Measurements from ENCODE around the gene BPIFB2. TPM values are rescaled to one million over a fixed set of nuclear protein-coding genes. Genes with fewer than 3 reads are reported as not detected.

The BPIFB2 gene
- polyA plus RNA-seq, 1 donor (not counting 4 experiments of a cell fraction or from before 2014, with no cell fraction given): not detected

GRCh38 chr20:32980131-32980941, 27.2 kb upstream of the BPIFB2 start:
- no peak overlapping the region for H3K4me2 ChIP-seq (ENCODE audit: control insufficient read depth, extremely low read depth, insufficient read depth, low read depth, low read length)
- H3K4me1 ChIP-seq (ENCODE audit: control insufficient read depth, extremely low read depth, insufficient read depth, low read length): no peaks in the 10 kb centered on the region
- no peak overlapping the region for H2AFZ ChIP-seq (ENCODE audit: control insufficient read depth, low read length)
- H3K79me2 ChIP-seq (ENCODE audit: control insufficient read depth, insufficient read depth, low read length): no peaks in the 10 kb centered on the region
- H3K4me3 ChIP-seq (ENCODE audit: control insufficient read depth in 2 of 3, extremely low read depth in 1 of 3, insufficient read depth in 2 of 3, low read depth in 1 of 3, low read length in 3 of 3): no peak overlapping the region
- H3K36me3 ChIP-seq (ENCODE audit: control insufficient read depth in 2 of 2, extremely low read depth in 1 of 2, insufficient read depth in 2 of 2, low read length in 2 of 2): no peaks in the 10 kb centered on the region
- no peak for TF ChIP-seq EZH2 (IDR thresholded peaks at IDR 0.05; ENCODE audit: low read length)
- TF ChIP-seq CTCF (optimal IDR thresholded peaks at IDR 0.05 in 1 of 3, IDR thresholded peaks at IDR 0.05 in 1 of 3, conservative IDR thresholded peaks at IDR 0.05 in 1 of 3; ENCODE audit: extremely low read depth in 1 of 3, insufficient read depth in 2 of 3, low read length in 3 of 3): no peak
- H3K27ac ChIP-seq (ENCODE audit: control insufficient read depth, insufficient read depth, low read length): no peak overlapping the region
- no peak for FAIRE-seq
- dilution Hi-C loops (cut with MboI; ENCODE audit: extremely low pct_ligation_motif_present, low sequenced_read_pairs): no loop called here
- H3K9ac ChIP-seq (ENCODE audit: control insufficient read depth, extremely low read depth, insufficient read depth, low read length): no peak overlapping the region
- no peaks in the 10 kb centered on the region for H3K27me3 ChIP-seq (ENCODE audit: control insufficient read depth, extremely low read depth, insufficient read depth, low read length)
- H4K20me1 ChIP-seq (ENCODE audit: control insufficient read depth, extremely low read depth, insufficient read depth, low read length): no peaks in the 10 kb centered on the region
- DNase-seq (ENCODE audit: low read depth, low spot score): no peak
- H3K9me1 ChIP-seq (ENCODE audit: control insufficient read depth, extremely low read depth, insufficient read depth, low read length): no peaks in the 10 kb centered on the region
- no peaks in the 10 kb centered on the region for H3K9me3 ChIP-seq (ENCODE audit: control insufficient read depth, low read depth, low read length)

- Histone ChIP-seq H3K79me2 (ENCODE audit: control insufficient read depth, insufficient read depth, low read length) (no peaks in the 10 kb centered on the region), H3K36me3 (ENCODE audit: control insufficient read depth in 2 of 2, extremely low read depth in 1 of 2, insufficient read depth in 2 of 2, low read length in 2 of 2) (no peaks in the 10 kb centered on the region), H3K27me3 (ENCODE audit: control insufficient read depth, extremely low read depth, insufficient read depth, low read length) (no peaks in the 10 kb centered on the region), H3K9me1 (ENCODE audit: control insufficient read depth, extremely low read depth, insufficient read depth, low read length) (no peaks in the 10 kb centered on the region), H3K9ac (ENCODE audit: control insufficient read depth, extremely low read depth, insufficient read depth, low read length) (no peak overlapping the region), H3K4me2 (ENCODE audit: control insufficient read depth, extremely low read depth, insufficient read depth, low read depth, low read length) (no peak overlapping the region), H3K27ac (ENCODE audit: control insufficient read depth, insufficient read depth, low read length) (no peak overlapping the region), H3K4me3 (ENCODE audit: control insufficient read depth in 2 of 3, extremely low read depth in 1 of 3, insufficient read depth in 2 of 3, low read depth in 1 of 3, low read length in 3 of 3) (no peak overlapping the region), H3K9me3 (ENCODE audit: control insufficient read depth, low read depth, low read length) (no peaks in the 10 kb centered on the region), H2AFZ (ENCODE audit: control insufficient read depth, low read length) (no peak overlapping the region), H4K20me1 (ENCODE audit: control insufficient read depth, extremely low read depth, insufficient read depth, low read length) (no peaks in the 10 kb centered on the region), H3K4me1 (ENCODE audit: control insufficient read depth, extremely low read depth, insufficient read depth, low read length) (no peaks in the 10 kb centered on the region)
- no peak for TF ChIP-seq CTCF (optimal IDR thresholded peaks at IDR 0.05 in 1 of 3, IDR thresholded peaks at IDR 0.05 in 1 of 3, conservative IDR thresholded peaks at IDR 0.05 in 1 of 3; ENCODE audit: extremely low read depth in 1 of 3, insufficient read depth in 2 of 3, low read length in 3 of 3)
- no peak for TF ChIP-seq EZH2 (IDR thresholded peaks at IDR 0.05; ENCODE audit: low read length)
- no peak for DNase-seq (ENCODE audit: low read depth, low spot score)
- no peak for FAIRE-seq
- dilution Hi-C loops (cut with MboI; ENCODE audit: extremely low pct_ligation_motif_present, low sequenced_read_pairs): no loop called here
Observed at GRCh38 chr20:32980990-32981389, 26.5 kb upstream of the BPIFB2 start.

Data from keratinocyte (primary cell).